NCI-H524 treated with DMSO at 0.1 percent for 48 hours (cell line): Measurements from ENCODE around the gene TNK1.
"Not testable (repeated sequence)": the region's sequence is repeated elsewhere in the genome, so short reads cannot be mapped to it uniquely, and the experiment has no call there.

Experiments
- DNase-seq: peaks from one replicate; lab custom pipeline; 2025; lab: John Stamatoyannopoulos, UW

Gene TNK1

DNA sequence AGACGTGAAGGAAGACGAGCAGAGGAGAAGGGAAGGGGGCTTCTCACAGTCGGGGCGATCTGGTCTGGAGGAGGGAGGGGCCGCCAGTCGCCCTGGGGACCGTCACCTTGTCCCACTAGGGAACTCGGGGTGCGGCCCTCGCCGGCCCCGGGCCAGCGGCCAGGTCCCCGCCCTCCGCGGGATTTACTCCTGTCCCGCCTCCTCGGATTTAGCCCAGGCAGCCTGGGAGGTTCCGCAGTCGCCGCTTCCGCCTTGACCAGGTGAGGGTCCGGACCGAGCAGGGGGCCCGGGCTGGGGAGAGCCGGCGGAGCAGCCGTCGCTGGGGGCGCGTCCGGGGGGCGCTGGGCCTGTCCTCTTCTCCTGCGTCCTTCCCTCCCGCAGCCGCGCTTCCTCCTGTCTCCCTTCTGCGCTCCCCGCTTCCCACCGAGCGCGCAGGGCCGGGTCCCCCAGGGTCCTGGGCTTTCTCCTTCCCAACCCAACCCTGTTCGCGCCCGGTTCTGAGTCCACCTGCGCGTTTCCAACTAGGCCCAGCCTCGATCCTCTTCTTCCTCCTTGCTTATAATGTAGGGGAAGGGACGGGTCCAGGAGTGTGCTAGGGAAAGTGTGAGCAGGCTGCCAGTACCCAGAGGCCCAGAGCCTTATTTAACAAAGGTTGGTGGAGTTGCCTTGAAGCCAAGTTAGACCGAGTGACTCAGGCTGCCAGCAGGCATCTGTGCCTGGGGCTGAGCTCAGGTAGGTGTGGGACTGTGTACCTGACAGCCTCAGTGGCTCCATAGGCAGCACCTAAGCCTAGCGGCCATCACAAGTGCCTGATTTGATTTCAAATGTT is at the start of gene TNK1:
Gene TNK1, plus strand, starts transcription at position 235 of the 829 bp plus-strand sequence. CDS start 1,838 bp downstream, outside the sequence.
- DNase-seq = no peak

DNA sequence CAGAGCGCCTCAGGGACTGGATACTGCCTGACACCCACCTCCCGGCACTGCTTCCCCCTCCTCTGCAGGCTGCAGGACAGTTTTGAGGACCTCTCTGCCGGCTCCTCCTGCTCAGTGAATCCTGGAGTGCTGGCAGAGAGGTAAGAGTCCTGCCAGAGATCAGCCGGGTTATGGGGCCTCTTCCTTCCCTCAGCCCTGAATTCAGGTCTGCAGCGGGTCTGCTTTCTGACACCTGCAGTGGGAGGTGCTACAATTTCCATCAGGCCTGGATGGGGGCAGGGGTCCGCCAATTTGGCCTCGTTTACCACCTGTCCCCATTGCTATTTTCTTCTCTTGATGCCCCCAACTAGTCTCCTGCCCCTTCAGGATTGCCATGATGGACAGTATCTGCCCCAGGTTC is 48.8 kb upstream of the TNK1 start:
- DNase-seq = no peak

DNA sequence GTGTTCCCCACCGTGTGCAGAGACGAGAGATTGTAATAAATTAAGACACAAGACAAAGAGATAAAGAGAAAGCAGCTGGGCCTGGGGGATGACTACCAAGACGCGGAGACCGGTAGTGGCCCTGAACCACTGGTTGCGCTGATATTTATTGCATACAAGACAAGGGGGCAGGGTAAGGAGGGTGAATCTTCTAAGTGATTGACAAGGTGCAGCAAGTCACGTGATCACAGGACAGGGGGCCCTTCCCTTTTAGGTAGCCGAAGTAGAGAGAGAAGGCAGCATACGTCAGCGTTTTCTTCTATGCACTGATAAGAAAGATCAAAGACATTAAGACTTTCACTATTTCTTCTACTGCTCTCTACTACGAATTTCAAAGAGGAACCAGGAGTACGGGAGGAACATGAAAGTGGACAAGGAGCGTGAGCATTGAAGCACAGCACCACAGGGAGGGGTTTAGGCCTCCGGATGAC is 48.3 kb upstream of the TNK1 start:
- DNase-seq = not testable (repeated sequence)

DNA sequence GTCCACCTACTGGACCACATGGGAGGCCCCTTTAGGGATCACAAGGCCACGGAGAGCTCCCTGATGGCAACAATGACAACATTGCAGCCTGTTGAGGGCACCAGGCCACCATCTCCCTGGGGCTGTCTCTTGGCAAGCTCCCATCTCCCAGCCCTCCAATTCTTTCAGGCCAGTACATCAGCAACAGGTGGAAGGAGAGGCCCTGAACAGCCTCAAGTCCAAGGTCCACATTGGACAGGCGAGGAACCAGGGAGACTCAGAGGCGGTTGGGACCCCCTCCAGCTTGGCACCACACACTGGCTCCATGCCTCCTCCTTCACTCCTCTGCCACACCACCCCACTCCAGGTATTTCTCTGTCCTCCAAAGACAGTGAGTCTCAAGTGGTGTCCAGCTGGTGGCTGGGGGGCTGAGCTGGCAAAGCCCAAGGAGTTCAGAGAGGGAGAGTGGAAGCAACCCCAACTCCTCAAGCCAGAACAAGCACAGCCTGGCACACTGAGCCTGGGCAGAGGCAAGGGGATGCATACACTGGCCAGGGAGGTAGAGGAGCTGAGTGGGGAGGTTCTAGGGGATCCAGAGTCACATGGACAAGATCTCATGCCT is 45.9 kb upstream of the TNK1 start:
- DNase-seq = no peak

DNA sequence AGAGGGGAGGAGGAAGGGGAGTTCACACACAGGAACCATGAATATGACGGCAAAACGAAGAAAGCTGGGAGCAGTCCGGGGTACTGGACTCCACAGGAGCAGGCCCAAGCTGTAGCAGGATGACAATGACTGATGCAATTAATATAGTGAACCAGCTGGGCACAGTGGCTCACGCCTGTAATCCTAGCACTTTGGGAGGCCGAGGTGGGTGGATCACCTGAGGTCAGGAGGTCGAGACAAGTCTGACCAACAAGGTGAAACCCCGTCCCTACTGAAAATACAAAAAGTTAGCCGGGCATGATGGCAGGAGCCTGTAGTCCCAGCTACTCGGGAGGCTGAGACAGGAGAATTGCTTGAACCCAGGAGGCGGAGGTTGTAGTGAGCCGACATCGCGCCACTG is 45.1 kb upstream of the TNK1 start:
- DNase-seq = not testable (repeated sequence)

DNA sequence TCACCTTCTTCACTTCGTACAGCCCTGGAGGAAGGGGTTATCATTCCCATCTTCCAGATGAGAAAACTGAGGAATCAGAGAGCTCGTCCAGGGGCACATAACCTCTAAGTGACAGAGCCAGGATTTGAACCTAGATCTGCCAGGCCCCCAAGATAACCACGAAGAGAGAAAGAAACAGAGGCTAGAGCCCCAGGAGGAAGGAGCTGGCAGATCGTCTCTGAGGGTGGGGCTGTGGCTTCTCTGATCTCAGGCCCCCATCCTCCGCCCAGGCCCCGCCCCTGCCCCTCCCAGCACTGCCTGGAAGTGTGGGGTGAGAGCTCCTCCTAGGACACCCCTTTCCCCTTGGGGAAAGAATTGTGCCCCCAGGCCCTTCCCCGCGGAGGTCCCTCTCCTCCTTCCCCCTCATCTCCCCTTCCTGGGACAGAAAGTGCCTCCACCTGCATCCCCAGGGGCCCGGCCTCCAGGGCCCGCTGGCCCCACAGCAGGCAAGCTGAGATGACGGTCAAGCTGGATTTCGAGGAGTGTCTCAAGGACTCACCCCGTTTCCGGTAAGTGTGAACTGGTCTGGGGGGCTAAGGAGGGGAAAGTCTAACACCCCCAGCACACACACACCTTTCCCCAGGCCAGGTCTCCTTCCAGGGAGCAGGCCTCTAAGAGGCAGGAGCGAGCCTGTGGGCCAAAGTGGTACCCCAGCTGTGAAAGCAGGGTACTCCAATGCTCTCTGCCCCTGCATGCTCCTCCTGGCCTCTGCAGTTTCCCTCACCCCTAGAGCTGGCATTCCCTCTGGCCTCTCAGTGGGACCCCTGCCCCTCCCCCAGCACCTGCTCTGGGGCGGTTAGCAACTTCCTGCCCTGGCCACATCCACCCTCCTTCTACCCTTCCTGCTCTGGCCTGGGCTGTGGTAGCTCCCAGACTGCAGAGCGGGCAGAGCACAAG is 44.4 kb upstream of the TNK1 start, which contains the start of gene ACAP1:
Gene ACAP1, plus strand, starts transcription at position 290 of the 936 bp plus-strand sequence. Its CDS starts 206 bp downstream, at position 496.
- DNase-seq = no peak

DNA sequence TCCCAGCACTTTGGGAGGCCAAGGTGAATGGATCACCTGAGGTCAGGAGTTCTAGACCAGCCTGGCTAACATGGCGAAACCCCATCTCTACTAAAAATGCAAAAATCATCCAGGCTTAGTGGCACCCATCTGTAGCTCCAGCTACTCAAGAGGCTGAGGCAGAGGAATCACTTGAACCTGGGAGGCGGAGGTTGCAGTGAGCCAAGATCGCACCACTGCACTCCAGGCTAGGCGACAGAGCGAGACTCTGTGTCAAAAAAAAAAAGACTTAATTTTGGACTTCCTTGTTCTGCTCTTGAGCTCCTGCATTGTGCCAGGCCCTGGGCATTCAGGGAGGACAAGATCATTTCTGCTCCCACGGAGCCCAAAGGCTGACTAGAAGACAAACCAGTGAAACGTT is 43.3 kb upstream of the TNK1 start:
- DNase-seq = not testable (repeated sequence)

DNA sequence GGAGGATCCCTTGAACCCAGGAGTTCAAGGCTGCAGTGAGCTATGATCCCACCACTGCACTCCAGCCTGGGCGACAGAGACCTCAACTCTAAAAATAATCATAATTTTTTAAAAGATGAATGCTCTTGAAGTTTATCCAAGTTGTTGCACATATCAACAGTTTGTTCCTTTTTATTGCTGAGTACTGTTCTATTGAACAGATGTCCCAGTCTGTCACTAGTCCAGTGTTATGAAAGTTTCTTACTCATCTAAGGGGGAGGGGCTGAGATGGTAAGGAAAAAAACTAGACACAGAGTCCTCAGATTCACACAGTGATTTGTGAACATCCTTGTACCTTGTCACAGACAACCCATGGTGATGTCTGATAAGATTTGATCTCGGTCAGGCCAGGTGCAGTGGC is 40.7 kb upstream of the TNK1 start:
- DNase-seq = no peak

DNA sequence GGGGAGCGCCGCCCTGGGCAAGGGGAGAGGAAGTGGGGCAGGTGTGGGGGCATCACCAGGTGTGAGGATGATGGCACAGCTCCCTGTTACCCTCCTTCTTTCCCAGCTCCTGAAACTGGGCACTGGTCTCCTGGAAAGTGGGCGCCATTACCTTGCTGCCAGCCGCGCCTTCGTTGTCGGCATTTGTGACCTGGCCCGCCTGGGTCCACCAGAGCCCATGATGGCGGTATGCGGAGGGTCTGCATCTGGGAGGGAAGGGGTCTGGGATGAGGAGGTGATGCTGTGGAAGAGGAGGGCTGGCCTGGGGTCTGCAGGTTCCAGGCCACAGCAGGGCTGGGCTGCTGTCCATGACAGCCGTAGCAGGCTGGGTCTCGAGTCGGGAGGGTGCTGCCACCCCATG is 39.0 kb upstream of the TNK1 start:
- no peak for DNase-seq

DNA sequence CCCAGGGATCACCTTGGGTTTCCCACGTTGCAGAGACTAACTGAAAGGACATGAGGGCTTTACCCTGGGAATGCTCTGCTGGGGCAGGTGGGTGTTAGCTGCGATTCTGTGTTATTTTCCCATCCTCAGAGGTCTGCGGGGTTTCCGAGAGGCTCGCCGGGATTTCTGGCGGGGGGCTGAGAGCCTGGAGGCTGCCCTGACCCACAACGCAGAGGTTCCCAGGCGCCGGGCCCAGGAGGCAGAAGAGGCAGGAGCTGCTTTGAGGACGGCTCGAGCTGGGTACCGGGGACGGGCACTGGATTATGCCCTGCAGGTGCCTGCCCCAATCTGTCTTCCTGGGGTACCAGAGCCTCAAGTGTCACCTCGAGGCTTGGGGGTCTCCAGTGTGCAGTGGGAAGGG is 37.6 kb upstream of the TNK1 start:
- DNase-seq = no peak

DNA sequence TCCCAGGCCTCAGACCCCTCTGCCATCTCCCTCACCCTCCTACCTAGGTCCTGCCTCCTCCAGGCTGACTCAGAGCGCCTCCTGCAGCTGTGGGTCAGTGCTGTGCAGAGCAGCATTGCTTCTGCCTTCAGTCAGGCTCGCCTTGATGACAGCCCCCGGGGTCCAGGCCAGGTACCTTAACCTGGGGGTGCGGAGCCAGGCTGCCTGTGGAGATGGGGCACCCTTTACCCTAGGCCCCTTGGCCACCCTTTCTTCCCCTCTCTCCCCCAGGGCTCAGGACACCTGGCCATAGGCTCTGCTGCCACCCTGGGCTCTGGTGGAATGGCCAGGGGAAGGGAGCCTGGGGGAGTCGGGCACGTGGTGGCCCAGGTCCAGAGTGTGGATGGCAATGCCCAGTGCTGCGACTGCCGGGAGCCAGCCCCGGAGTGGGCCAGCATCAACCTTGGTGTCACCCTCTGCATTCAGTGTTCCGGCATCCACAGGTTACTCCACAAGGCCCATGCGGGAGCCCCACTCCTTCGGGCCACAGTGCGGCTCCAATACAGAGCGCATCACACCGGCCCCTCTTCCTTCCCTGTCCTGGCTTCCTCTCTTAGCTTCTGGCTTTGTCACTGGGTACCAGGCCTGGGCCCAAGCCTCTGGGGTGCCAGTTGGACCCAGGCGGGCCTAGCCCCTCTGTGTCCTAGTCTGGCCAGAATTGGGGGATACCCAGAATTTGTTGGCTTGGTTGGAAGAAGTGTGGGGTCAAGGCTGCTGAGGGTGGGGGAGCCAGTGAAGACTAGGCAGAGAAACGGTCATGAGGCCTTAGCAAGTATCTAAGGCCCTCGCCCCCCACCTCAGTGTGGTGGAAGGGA is 33.9 kb upstream of the TNK1 start:
- no peak for DNase-seq

DNA sequence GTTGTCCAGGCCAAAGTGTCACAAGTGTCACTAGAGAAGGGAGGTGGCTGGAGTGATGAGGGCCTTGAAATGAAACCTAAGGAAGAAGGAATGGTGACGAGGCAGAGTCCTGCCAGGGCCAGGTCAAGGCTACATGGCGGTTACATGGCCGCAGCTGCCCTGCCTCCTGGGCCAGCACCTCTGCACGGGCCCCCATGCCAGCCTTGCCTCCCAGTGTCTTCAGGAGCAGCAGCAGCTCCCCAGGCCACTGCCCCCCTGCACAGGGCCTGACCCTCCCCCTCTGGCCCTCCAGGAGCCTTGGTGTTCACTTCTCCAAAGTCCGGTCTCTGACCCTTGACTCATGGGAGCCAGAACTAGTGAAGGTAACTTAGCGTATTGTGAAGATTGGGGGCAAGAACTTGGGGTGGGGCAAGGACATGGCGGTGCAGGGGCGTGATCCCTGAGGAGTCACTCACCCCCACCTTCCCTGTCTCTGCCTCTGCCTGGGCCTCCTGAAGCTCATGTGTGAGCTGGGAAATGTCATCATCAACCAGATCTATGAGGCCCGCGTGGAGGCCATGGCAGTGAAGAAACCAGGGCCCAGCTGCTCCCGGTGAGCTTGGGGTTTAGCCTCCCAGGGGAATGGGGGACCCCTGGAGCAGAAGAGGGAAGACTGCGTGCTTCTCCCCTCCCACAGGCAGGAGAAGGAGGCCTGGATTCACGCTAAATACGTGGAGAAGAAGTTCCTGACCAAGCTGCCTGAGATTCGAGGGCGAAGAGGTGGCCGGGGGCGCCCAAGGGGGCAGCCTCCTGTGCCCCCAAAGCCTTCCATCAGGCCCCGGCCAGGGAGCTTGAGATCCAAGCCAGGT is 33.0 kb upstream of the TNK1 start:
- DNase-seq = no peak

DNA sequence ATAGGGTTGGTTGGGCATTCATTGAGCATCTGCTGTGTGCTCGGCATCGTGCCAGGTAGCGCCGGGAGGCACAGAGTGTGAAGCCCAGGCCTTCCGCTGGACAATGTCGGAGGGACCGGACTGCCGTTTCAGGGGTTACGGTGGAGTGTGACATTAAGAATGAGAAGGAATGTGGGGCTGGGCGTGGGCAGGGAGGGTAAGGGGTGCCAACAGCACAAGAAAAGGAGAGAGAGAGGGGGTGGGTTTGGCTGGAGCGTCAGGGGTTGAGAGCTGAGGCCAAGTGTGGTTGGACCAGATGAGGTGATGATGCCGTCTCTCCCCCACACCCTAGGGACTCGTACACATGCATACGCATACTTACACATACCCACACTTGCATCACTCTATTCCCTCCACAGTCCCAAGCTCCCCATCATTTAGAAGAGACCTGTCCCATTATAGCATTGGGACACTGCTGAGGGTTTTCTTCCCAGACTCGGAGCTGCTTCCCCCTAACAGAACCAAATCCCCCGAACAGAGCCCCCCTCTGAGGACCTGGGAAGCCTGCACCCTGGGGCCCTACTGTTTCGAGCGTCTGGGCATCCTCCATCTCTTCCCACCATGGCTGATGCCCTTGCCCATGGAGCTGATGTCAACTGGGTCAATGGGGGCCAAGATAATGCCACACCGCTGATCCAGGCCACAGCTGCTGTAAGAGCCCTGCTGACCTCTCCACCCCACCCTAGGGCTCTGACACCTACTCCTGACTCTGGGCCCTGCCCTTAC is 32.2 kb upstream of the TNK1 start:
- DNase-seq = no peak

DNA sequence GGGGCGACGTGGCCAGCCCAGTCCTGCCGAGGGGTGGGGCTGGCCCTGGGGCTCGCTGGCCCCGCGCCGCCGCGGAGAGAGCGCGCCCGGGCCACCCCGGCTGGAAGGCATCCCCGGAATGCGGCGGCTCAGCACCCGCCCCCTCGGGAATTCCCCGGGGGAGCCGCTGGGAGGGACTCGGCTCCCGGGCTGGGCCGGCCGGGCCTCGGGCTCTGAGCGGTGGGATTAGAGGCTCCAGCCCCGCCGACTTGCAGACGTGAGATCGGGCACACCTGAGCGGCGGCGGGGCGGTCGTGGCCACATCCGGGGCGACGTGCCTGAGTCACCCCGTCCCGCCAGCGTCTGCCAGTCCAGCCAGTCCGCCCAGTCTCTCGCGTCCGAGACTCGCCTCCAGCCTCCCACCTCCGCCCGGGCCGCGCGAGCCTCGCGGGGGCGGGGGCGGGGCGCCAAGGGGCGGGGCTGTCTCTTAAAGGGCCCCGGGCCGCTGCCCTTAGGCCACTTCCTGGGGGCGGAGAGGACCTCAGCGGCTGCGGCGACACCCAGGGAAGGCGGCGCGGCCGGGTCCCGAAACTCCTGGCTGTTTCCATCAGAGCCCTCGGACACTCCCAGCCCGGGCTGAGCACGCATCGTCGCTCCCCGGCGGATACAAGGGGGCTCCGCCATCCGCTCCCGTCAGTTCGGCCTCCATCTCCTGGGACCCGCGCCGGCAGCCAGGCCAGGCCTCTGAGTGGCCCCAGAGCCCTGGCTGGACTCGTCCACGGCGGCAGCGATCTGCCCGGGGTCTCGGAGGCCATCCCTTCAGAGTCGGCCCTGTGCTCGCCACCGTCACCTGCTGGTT is 29.0 kb upstream of the TNK1 start, which contains the start of gene KCTD11:
Gene KCTD11, plus strand, starts transcription at position 498 of the 838 bp plus-strand sequence.
- no peak for DNase-seq

DNA sequence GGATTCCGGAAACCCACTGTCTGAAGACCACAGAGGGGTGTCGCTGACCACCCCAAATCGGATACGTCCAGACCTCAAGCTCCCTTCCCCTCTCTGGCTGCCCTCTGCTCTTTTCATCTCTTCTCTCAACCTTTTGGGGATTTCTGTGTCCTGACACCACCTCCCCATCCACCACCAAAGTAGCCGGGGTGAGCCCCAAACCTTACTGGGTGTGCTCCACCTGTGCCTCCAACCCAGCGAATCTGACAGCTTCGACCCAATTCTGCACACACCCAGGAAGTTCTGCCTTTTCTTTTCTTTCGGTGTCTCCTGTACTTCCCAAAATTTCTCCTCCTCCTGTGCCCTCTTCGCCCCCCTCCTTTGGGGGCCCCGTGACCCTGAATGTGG is 28.4 kb upstream of the TNK1 start:
- DNase-seq = no peak

DNA sequence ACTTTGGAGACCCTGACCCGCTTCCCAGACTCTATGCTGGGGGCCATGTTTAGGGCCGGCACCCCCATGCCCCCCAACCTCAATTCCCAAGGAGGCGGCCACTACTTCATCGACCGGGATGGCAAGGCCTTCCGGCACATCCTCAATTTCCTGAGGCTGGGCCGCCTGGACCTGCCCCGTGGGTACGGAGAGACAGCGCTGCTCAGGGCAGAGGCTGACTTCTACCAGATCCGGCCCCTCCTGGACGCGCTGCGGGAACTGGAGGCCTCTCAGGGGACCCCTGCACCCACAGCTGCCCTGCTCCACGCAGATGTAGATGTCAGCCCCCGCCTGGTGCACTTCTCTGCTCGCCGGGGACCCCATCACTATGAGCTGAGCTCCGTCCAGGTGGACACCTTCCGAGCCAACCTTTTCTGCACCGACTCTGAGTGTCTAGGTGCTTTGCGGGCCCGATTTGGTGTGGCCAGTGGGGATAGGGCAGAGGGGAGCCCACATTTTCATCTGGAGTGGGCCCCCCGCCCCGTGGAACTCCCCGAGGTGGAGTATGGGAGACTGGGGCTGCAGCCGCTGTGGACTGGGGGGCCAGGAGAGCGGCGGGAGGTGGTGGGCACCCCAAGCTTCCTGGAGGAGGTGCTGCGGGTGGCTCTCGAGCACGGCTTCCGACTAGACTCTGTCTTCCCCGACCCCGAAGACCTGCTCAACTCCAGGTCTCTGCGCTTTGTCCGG is 27.8 kb upstream of the TNK1 start:
- DNase-seq = no peak

DNA sequence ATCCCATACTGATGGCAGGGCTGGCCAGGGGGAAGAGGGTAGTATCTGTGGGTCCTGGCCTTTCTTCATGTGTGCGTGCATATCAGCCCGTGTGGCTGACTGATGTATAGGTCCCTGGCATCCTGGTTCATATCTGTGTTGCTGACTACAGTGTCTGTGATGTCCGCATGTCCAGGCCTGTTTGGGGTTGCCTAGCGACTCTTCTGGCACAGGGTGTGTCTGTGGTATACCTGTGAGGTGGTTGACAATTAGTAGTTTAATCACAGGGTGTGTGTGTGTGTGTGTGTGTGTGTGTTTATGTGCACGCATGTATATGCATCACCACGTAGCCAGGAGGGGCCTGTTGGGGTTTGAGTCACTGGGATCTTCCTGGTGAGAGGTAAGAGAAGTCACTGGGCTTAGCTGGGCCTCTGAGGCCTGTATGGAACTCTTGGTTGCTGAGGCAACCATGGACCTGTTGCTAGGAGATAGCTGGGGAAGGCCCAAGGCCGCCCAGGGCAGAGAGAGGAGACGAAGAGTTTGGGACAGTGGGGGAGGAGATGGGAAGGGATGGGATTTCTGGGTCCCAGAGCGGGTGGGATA is 26.5 kb upstream of the TNK1 start:
- no peak for DNase-seq

DNA sequence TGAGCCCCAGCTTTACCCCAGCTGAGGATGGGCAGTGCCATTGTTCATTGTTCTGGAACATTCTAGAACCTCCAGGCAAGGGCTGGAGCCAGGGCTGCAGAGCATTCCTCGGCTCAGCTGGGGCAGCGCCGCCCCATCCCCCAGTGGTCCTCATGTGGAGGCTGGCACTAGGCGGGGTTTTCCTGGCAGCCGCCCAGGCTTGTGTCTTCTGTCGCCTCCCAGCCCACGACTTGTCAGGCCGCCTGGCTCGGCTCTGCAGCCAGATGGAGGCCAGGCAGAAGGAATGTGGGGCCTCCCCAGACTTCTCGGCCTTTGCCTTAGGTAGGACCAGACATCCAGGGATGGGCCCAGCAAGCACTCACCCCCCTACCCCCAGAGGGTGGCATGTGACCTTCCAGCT is 25.8 kb upstream of the TNK1 start, which contains the start of gene TMEM95:
Gene TMEM95, plus strand, starts transcription at position 104 of the 400 bp plus-strand sequence. Its CDS starts 49 bp downstream, at position 153.
- no peak for DNase-seq
